Upper lobe of left lung (tissue), 6 donors: ENCODE data around the gene SMURF2. TPM values are rescaled to one million over a fixed set of nuclear protein-coding genes. Genes with fewer than 3 reads are reported as not detected.

Experiments used
- ATAC-seq, 2 donors: fragments of 200-7000 bp; cut with Tn5 transposase; one replicate each; pipeline ENCODE4 v1.9.1; 2022; ENCODE audit warnings: mild to moderate bottlenecking in 2 of 2, moderate library complexity in 2 of 2; ENCODE audit not compliant: low FRiP score in 2 of 2
- DNase-seq, 2 donors: peaks; one replicate each; pipeline ENCODE4 v3.0.0-alpha.2; 2019 to 2020
- H3K27ac ChIP-seq, 4 donors: fragments of 200-600 bp; sonication (generic); one replicate each; pipeline ENCODE4 v1.5.1; 2016 to 2019
- H3K27me3 ChIP-seq, 4 donors: fragments of 200-600 bp; sonication (generic); one replicate each; pipeline ENCODE4 v1.5.1; 2017 to 2019
- H3K36me3 ChIP-seq, 4 donors: fragments of 200-600 bp; sonication (generic); one replicate each; pipeline ENCODE4 v1.5.1; 2016 to 2019
- H3K4me1 ChIP-seq, 4 donors: fragments of 200-600 bp; sonication (generic); one replicate each; pipeline ENCODE4 v1.5.1; 2018 to 2019
- H3K4me3 ChIP-seq, 4 donors: fragments of 200-600 bp; sonication (generic); one replicate each; pipeline ENCODE4 v1.5.1; 2017 to 2019; ENCODE audit warnings: mild to moderate bottlenecking in 2 of 4, moderate library complexity in 1 of 4
- H3K9me3 ChIP-seq, 4 donors: fragments of 200-600 bp; sonication (generic); one replicate each; pipeline ENCODE4 v1.5.1; 2018 to 2019
- CTCF ChIP-seq, 6 experiments: fragments of 450-650 bp in 4 of 6; fragments of 200-600 bp in 2 of 6; sonication (generic) in 2 of 6; IDR thresholded peaks; one replicate each; pipeline ENCODE4 v1.5.1; 2016 to 2019; ENCODE audit warnings: antibody characterized with exemption in 6 of 6
- EP300 ChIP-seq, 4 donors: sonication (generic); formaldehyde crosslinking; IDR thresholded peaks; one replicate each; pipeline ENCODE4 v1.5.1; 2017; ENCODE audit warnings: antibody characterized with exemption in 4 of 4, control low read depth in 2 of 4
- POLR2A ChIP-seq, 4 donors: fragments of 450-650 bp; IDR thresholded peaks; one replicate each; pipeline ENCODE4 v1.5.1; 2016 to 2017; ENCODE audit warnings: antibody characterized with exemption in 4 of 4, mild to moderate bottlenecking in 2 of 4
- POLR2AphosphoS5 ChIP-seq, 2 donors: sonication (generic); formaldehyde crosslinking; IDR thresholded peaks; one replicate each; pipeline ENCODE4 v1.5.1; 2017; ENCODE audit warnings: antibody characterized with exemption in 2 of 2
- WGBS, 2 donors: methylation state at CpG; one replicate each; pipeline ENCODE4 v1.1.5; 2017 to 2018; 5-methylcytosine and 5-hydroxymethylcytosine counted together
- total RNA-seq, 6 donors: library from RNA; depleted of rRNA in 4 of 6; stranded (reverse); fragments of >200 nt in 4 of 6; gene quantifications; one replicate each; pipeline versions ENCODE4 v1.1.0 to v1.2.1, GENCODE V29; 2016 to 2021
- donor health status: DM: no; HTN: no; CAD: no; lungs with moderate emphysema.
- donor health status: DM: no; HTN: yes; CAD: no; lungs with severe emphysema.

The SMURF2 gene
- total RNA-seq, 6 donors from 2014 or later: 24.1 to 58.2 (median 34.9) TPM

- peak overlapping the region in 1 of 4 donors; percentile 28 for H3K27ac ChIP-seq
- H3K9me3 ChIP-seq: no peaks in the 10 kb centered on the region
- no peaks in the 10 kb centered on the region for H3K36me3 ChIP-seq
- ATAC-seq (no peak), DNase-seq (no peak)
- H3K4me3 ChIP-seq: no peak overlapping the region
- WGBS, 2 donors: 62 to 67% methylated on average over 1 of the region's 1 CpG
- H3K27me3 ChIP-seq: no peaks in the 10 kb centered on the region
- peaks cover 37 to 77% (median 43%) of the 10 kb centered on the region in 4 donors for H3K4me1 ChIP-seq
- TF ChIP-seq POLR2A (IDR thresholded peaks at IDR 0.05) (no peak), POLR2AphosphoS5 (IDR thresholded peaks at IDR 0.05) (no peak), EP300 (IDR thresholded peaks at IDR 0.05) (no peak), CTCF (IDR thresholded peaks at IDR 0.05) (no peak)
These were observed 33.5 kb downstream of the SMURF2 start for GRCh38 chr17:64628641-64629040.

- Histone ChIP-seq H3K4me3 (no peak overlapping the region), H3K27ac (no peak overlapping the region), H3K4me1 (peaks cover 31 to 71% (median 38%) of the 10 kb centered on the region in 4 donors), H3K9me3 (no peaks in the 10 kb centered on the region), H3K27me3 (no peaks in the 10 kb centered on the region), H3K36me3 (no peaks in the 10 kb centered on the region)
- ATAC-seq: no peak
- no peak for DNase-seq
- 88 to 90% methylated on average over 5 of the region's 5 CpGs for WGBS, 2 donors
- TF ChIP-seq POLR2A (IDR thresholded peaks at IDR 0.05) (no peak), EP300 (IDR thresholded peaks at IDR 0.05) (no peak), POLR2AphosphoS5 (IDR thresholded peaks at IDR 0.05) (no peak), CTCF (IDR thresholded peaks at IDR 0.05) (no peak)
These were observed 34.3 kb downstream of the SMURF2 start for GRCh38 chr17:64627797-64628196.

GRCh38 chr17:64626827-64627226 lies 35.3 kb downstream of the SMURF2 start:
- no peak overlapping the region for H3K27ac ChIP-seq
- DNase-seq (no peak), ATAC-seq (no peak)
- TF ChIP-seq CTCF (IDR thresholded peaks at IDR 0.05) (no peak), POLR2A (IDR thresholded peaks at IDR 0.05) (no peak), EP300 (IDR thresholded peaks at IDR 0.05) (no peak), POLR2AphosphoS5 (IDR thresholded peaks at IDR 0.05) (no peak)
- peaks cover 23 to 61% (median 30%) of the 10 kb centered on the region in 4 donors for H3K4me1 ChIP-seq
- WGBS, 2 donors: 58 to 79% methylated on average over 3 of the region's 3 CpGs
- H3K27me3 ChIP-seq: no peaks in the 10 kb centered on the region
- no peaks in the 10 kb centered on the region for H3K36me3 ChIP-seq
- no peak overlapping the region for H3K4me3 ChIP-seq
- no peaks in the 10 kb centered on the region for H3K9me3 ChIP-seq

- WGBS, 2 donors: 87 to 88% methylated on average over 4 of the region's 4 CpGs
- no peaks in the 10 kb centered on the region for H3K36me3 ChIP-seq
- no peaks in the 10 kb centered on the region for H3K27me3 ChIP-seq
- TF ChIP-seq EP300 (IDR thresholded peaks at IDR 0.05): no peak
- DNase-seq (no peak), ATAC-seq (no peak)
- no peaks in the 10 kb centered on the region for H3K9me3 ChIP-seq
- H3K27ac ChIP-seq: no peak overlapping the region
- H3K4me3 ChIP-seq: no peak overlapping the region
- peaks cover 12 to 57% (median 26%) of the 10 kb centered on the region in 4 donors for H3K4me1 ChIP-seq
These were observed 36.6 kb downstream of the SMURF2 start for GRCh38 chr17:64625541-64625940.

- peaks cover 7 to 52% (median 12%) of the 10 kb centered on the region in 4 donors for H3K4me1 ChIP-seq
- TF ChIP-seq POLR2AphosphoS5 (IDR thresholded peaks at IDR 0.05): no peak
- peak overlapping the region in 1 of 4 donors; percentile 35 for H3K27ac ChIP-seq
- H3K9me3 ChIP-seq: no peaks in the 10 kb centered on the region
- WGBS, 2 donors: 71 to 82% methylated on average over 4 of the region's 4 CpGs
- no peaks in the 10 kb centered on the region for H3K36me3 ChIP-seq
- DNase-seq (no peak), ATAC-seq (peak in 1 of 2 donors; percentile 75)
- H3K4me3 ChIP-seq: no peak overlapping the region
- H3K27me3 ChIP-seq: no peaks in the 10 kb centered on the region
These were observed 39.0 kb downstream of the SMURF2 start for GRCh38 chr17:64622931-64623654.

GRCh38 chr17:64621772-64622171 lies 40.3 kb downstream of the SMURF2 start:
- H3K27me3 ChIP-seq: no peaks in the 10 kb centered on the region
- no peaks in the 10 kb centered on the region for H3K9me3 ChIP-seq
- peaks cover 0 to 43% (median 10%) of the 10 kb centered on the region in 4 donors for H3K4me1 ChIP-seq
- WGBS, 2 donors: 88 to 90% methylated on average over 6 of the region's 6 CpGs
- no peak for ATAC-seq
- DNase-seq: no peak
- TF ChIP-seq CTCF (IDR thresholded peaks at IDR 0.05): no peak
- no peak for TF ChIP-seq EP300 (IDR thresholded peaks at IDR 0.05)
- no peak for TF ChIP-seq POLR2A (IDR thresholded peaks at IDR 0.05)
- TF ChIP-seq POLR2AphosphoS5 (IDR thresholded peaks at IDR 0.05): no peak
- H3K27ac ChIP-seq: no peak overlapping the region
- no peaks in the 10 kb centered on the region for H3K36me3 ChIP-seq
- no peak overlapping the region for H3K4me3 ChIP-seq
